C4-2B (cell line): Measurements from ENCODE around the gene TK1.

Source experiments
- ZFX ChIP-seq: fragments of 450-650 bp; IDR thresholded peaks from 2 replicates; pipeline ENCODE4 v1.6.1; 2017
- TF ChIP-seq, protein P1 (sequence below): fragments of 450-650 bp; conservative IDR thresholded peaks from 2 replicates; pipeline ENCODE4 v1.5.1; 2017; ENCODE audit warnings: mild to moderate bottlenecking

DNA sequence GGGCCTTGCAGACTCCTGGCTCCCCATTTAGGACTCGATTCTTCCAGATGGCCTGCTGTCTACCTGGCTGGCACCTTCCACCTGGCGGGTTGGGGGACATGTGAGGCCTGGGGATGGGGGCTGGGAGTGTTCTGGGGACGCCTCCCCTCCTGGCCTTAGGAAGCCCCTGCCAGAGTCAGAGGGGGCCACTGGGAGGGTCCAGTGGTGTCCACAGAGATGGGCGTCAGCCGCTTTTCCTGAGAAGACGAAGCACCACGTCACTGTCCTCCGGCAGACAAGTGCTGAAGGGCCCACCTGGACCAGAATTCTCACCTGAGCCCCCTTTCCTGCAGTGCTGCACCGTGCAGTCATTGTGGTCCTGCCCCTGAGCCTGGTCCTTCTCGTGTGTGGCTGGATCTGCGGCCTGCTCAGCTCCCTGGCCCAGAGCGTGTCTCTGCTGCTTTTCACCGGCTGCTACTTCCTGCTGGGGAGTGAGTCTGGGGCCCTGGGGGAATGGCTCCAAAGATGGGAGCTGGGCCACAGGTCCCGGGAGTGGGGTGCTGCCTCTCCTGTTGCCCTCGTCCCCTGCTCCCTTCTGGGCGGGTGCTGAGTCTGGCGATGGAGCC, 47.5 kb upstream of the TK1 start:
- TF ChIP-seq, protein P1, sequence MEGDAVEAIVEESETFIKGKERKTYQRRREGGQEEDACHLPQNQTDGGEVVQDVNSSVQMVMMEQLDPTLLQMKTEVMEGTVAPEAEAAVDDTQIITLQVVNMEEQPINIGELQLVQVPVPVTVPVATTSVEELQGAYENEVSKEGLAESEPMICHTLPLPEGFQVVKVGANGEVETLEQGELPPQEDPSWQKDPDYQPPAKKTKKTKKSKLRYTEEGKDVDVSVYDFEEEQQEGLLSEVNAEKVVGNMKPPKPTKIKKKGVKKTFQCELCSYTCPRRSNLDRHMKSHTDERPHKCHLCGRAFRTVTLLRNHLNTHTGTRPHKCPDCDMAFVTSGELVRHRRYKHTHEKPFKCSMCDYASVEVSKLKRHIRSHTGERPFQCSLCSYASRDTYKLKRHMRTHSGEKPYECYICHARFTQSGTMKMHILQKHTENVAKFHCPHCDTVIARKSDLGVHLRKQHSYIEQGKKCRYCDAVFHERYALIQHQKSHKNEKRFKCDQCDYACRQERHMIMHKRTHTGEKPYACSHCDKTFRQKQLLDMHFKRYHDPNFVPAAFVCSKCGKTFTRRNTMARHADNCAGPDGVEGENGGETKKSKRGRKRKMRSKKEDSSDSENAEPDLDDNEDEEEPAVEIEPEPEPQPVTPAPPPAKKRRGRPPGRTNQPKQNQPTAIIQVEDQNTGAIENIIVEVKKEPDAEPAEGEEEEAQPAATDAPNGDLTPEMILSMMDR, result no peak
- no peak for TF ChIP-seq ZFX
